HG03558 (cell line): ENCODE results near the gene NOD2.

Experiments used
- ATAC-seq: cut with Tn5 transposase; IDR thresholded peaks from one replicate; pipeline ENCODE4 v1.9.1; 2021; ENCODE audit warnings: moderate number of reproducible peaks; ENCODE audit not compliant: unreplicated experiment; ENCODE audit errors: extremely low read depth

Gene NOD2

GRCh38 chr16:50668368-50669008 is 24.9 kb upstream of the NOD2 start:
- ATAC-seq = no peak

- ATAC-seq = no peak
Measured at GRCh38 chr16:50669741-50670140, 23.7 kb upstream of the NOD2 start.

GRCh38 chr16:50670476-50670875 is 22.9 kb upstream of the NOD2 start:
- ATAC-seq = no peak

GRCh38 chr16:50671644-50672260 is 21.7 kb upstream of the NOD2 start:
- ATAC-seq = no peak

GRCh38 chr16:50673496-50674275 is 19.7 kb upstream of the NOD2 start:
- ATAC-seq = no peak

GRCh38 chr16:50674831-50675230 is 18.6 kb upstream of the NOD2 start:
- no peak for ATAC-seq

GRCh38 chr16:50675686-50676610 is 17.5 kb upstream of the NOD2 start:
- no peak for ATAC-seq

- ATAC-seq = no peak
Measured at GRCh38 chr16:50676684-50677225, 16.7 kb upstream of the NOD2 start.

GRCh38 chr16:50677351-50677750 is 16.1 kb upstream of the NOD2 start:
- ATAC-seq = no peak

GRCh38 chr16:50678531-50678930 is 14.9 kb upstream of the NOD2 start:
- ATAC-seq = no peak

- ATAC-seq = no peak
Measured at GRCh38 chr16:50679266-50679665, 14.1 kb upstream of the NOD2 start.

GRCh38 chr16:50679676-50680555 is 13.5 kb upstream of the NOD2 start:
- no peak for ATAC-seq

- no peak for ATAC-seq
Measured at GRCh38 chr16:50680556-50680893, 12.9 kb upstream of the NOD2 start.

GRCh38 chr16:50681021-50681885 is 12.2 kb upstream of the NOD2 start, which contains the start of gene SNX20:
SNX20 (minus strand) TSS chr16:50681312; CDS start chr16:50677526, 3,786 bp downstream.
- peak; percentile 32 for ATAC-seq

- peak; percentile 47 for ATAC-seq
Measured at GRCh38 chr16:50683689-50684374, 9.6 kb upstream of the NOD2 start.

- ATAC-seq = no peak
Measured at GRCh38 chr16:50684823-50685461, 8.5 kb upstream of the NOD2 start.

GRCh38 chr16:50685462-50686063 is 7.8 kb upstream of the NOD2 start:
- no peak for ATAC-seq
